OCI-LY7 (cell line): Measurements from ENCODE around the gene C1orf198. TPM values are rescaled to one million over a fixed set of nuclear protein-coding genes. Genes with fewer than 3 reads are reported as not detected.

ENCODE experiments used
- BruUV-seq: library from RNA; stranded (reverse); fragments of 400-500 nt; replicated peaks from 2 replicates; lab custom pipeline; 2021; lab: Mats Ljungman, UMichigan
- CTCF ChIA-PET: fragments of 300-600 bp; sonication (Branson Sonifier 250); formaldehyde crosslinking; loops from one replicate; lab custom pipeline; 2022; ENCODE audit warnings: antibody characterized with exemption; ENCODE audit not compliant: unreplicated experiment; lab: Charles Lee
- POLR2A ChIA-PET: fragments of 300-600 bp; sonication (Branson Sonifier 250); formaldehyde crosslinking; loops from one replicate; lab custom pipeline; 2022; ENCODE audit warnings: antibody characterized with exemption; lab: Charles Lee
- DNase-seq: peaks from one replicate; pipeline ENCODE4 v3.0.0-alpha.2; 2015; ENCODE audit warnings: low spot score
- H2AFZ ChIP-seq: fragments of 200-600 bp; sonication (generic), shearing (Covaris generic); 2 replicates; pipeline ENCODE4 v1.6.1; 2014; ENCODE audit warnings: mild to moderate bottlenecking, antibody characterized with exemption, low read length, moderate library complexity
- H3K27ac ChIP-seq: fragments of 200-600 bp; sonication (generic); 2 replicates; pipeline ENCODE4 v1.5.1; 2014; ENCODE audit warnings: mixed run types, low read depth, mild to moderate bottlenecking, moderate library complexity, low read length, inconsistent platforms; ENCODE audit not compliant: poor library complexity, severe bottlenecking
- H3K36me3 ChIP-seq: fragments of 200-600 bp; sonication (generic); 2 replicates; pipeline ENCODE4 v1.6.1; 2014; ENCODE audit warnings: mild to moderate bottlenecking, antibody characterized with exemption, low read length, moderate library complexity, mixed read lengths; ENCODE audit not compliant: insufficient read depth
- H3K4me1 ChIP-seq: fragments of 200-600 bp; sonication (generic); 2 replicates; pipeline ENCODE4 v1.5.1; 2014; ENCODE audit warnings: mild to moderate bottlenecking, low read length; ENCODE audit not compliant: insufficient read depth, poor library complexity, severe bottlenecking
- H3K4me2 ChIP-seq: fragments of 200-600 bp; sonication (generic); 2 replicates; pipeline ENCODE4 v1.6.1; 2014; ENCODE audit warnings: mild to moderate bottlenecking, low read length
- H3K4me3 ChIP-seq: fragments of 200-600 bp; sonication (generic); 2 replicates; pipeline ENCODE4 v1.5.1; 2014; ENCODE audit warnings: mild to moderate bottlenecking, low read depth, low read length; ENCODE audit not compliant: poor library complexity, severe bottlenecking
- H3K79me2 ChIP-seq: fragments of 200-600 bp; sonication (generic); 2 replicates; pipeline ENCODE4 v1.6.1; 2016; ENCODE audit warnings: low read depth, mild to moderate bottlenecking, low read length, moderate library complexity, mixed read lengths; ENCODE audit not compliant: insufficient read depth
- H3K9me2 ChIP-seq: fragments of 200-600 bp; sonication (generic); 2 replicates; pipeline ENCODE4 v1.6.1; 2016; ENCODE audit warnings: mild to moderate bottlenecking, low read length, mixed read lengths; ENCODE audit not compliant: insufficient read depth
- H3K9me3 ChIP-seq: fragments of 200-600 bp; sonication (generic); 2 replicates; pipeline ENCODE4 v1.6.1; 2014; ENCODE audit warnings: mild to moderate bottlenecking, mixed run types, low read length, mixed read lengths
- H4K20me1 ChIP-seq: fragments of 200-600 bp; sonication (generic); 2 replicates; pipeline ENCODE4 v1.6.1; 2014; ENCODE audit warnings: mild to moderate bottlenecking, antibody characterized with exemption, low read length, moderate library complexity, mixed read lengths; ENCODE audit not compliant: insufficient read depth
- EZH2phosphoT487 ChIP-seq: fragments of 200-600 bp; sonication (generic); IDR thresholded peaks from 2 replicates; pipeline ENCODE4 v1.6.1; 2018; ENCODE audit warnings: low read depth, borderline replicate concordance, mild to moderate bottlenecking, mixed run types, antibody characterized with exemption, low read length, moderate library complexity, mixed read lengths
- intact Hi-C: fragments of 100-400 bp; cut with micrococcal nuclease; formaldehyde crosslinking; loops from one replicate; pipeline ENCODE4 v1.10.0; 2022; ENCODE audit not compliant: unreplicated experiment
- total RNA-seq, 2 experiments: library from RNA; depleted of rRNA in 1 of 2; stranded (reverse); fragments of >200 nt in 1 of 2; shearing (Covaris generic) in 1 of 2; gene quantifications; 2 replicates each; pipeline ENCODE4 v1.2.3, GENCODE V29; 2014 to 2022
- TF ChIP-seq, protein P1 (sequence below): fragments of 200-600 bp; sonication (generic); conservative IDR thresholded peaks from 2 replicates; pipeline ENCODE4 v1.5.1; 2014; ENCODE audit warnings: mild to moderate bottlenecking, antibody characterized with exemption, low read length, moderate library complexity, mixed read lengths

C1orf198 gene
- total RNA-seq, 2 experiments from 2014 or later = 5.7 to 6.5 TPM

DNA sequence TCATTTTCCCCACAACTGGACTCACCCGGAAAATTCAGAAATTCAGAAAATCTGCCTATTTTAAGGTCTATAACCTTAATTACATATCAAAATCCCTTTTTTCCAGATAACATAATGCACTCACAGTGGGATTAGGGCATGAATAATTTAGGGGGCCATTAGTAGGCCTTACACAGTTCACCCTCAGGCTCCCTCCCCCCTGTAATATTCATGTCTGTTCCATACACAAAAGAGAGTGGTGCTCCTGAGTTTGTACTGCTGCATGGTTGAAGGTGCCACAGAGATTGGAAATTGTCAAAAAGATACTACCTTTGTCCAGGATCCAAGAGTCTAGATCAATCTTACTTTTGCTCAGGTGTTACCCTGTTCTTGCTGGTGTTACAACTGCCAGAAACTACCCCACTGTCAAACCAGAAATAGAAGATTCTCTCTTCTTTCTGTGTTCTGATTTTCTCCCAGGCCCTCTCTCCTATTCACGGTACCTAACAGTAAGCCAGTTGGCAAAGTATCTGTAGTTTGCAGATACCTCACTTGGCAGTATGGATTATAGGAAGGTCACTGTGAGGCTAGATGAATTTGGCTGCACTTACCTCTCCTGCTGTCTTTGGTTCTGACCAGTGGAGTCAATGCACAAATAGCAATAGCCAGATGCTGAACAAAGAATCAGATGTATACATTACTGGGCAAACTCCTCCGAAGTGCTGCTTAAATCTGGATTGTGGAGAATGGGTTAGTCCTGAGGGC is 53.2 kb downstream of the C1orf198 start:
- ChIA-PET CTCF (no interaction called here), POLR2A (no interaction called here)
- Histone ChIP-seq H3K27ac (no peak overlapping the region), H3K9me2 (no peaks in the 10 kb centered on the region), H3K4me1 (no peaks in the 10 kb centered on the region), H3K36me3 (no peaks in the 10 kb centered on the region), H3K4me3 (no peak overlapping the region), H3K79me2 (no peaks in the 10 kb centered on the region), H4K20me1 (no peaks in the 10 kb centered on the region), H3K9me3 (0 out of 2 replicates have a peak, but pooled peaks cover 5% of the 10 kb centered on the region), H2AFZ (no peak overlapping the region), H3K4me2 (no peak overlapping the region)
- TF ChIP-seq, protein P1, sequence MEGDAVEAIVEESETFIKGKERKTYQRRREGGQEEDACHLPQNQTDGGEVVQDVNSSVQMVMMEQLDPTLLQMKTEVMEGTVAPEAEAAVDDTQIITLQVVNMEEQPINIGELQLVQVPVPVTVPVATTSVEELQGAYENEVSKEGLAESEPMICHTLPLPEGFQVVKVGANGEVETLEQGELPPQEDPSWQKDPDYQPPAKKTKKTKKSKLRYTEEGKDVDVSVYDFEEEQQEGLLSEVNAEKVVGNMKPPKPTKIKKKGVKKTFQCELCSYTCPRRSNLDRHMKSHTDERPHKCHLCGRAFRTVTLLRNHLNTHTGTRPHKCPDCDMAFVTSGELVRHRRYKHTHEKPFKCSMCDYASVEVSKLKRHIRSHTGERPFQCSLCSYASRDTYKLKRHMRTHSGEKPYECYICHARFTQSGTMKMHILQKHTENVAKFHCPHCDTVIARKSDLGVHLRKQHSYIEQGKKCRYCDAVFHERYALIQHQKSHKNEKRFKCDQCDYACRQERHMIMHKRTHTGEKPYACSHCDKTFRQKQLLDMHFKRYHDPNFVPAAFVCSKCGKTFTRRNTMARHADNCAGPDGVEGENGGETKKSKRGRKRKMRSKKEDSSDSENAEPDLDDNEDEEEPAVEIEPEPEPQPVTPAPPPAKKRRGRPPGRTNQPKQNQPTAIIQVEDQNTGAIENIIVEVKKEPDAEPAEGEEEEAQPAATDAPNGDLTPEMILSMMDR = no peak
- no peak for TF ChIP-seq EZH2phosphoT487
- intact Hi-C loops = no loop called here
- no TSS peak for BruUV-seq
- DNase-seq = no peak

DNA sequence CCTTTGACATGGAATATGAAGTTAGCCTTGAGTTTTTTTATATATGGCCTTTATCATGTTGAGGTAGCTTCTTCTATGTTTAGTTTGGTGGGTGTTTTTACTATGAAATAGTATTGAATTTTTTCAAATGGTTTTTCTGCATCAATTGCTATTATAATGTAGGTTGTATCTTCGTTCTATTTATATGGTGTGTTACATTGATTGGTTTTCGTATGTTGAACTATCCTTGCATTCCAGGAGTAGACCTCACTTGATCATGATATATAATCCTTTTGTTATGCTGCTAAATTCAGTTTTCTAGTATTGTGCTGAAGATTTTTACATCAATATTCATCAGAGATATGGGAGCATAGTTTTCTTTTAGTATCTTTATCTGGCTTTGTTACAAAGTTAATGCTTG is 55.8 kb downstream of the C1orf198 start:
- Histone ChIP-seq H3K79me2 (no peaks in the 10 kb centered on the region), H3K4me2 (no peak overlapping the region), H3K9me3 (0 out of 2 replicates have a peak, but pooled peaks cover 5% of the 10 kb centered on the region), H3K36me3 (no peaks in the 10 kb centered on the region), H4K20me1 (no peaks in the 10 kb centered on the region), H3K27ac (no peak overlapping the region), H3K4me1 (no peaks in the 10 kb centered on the region), H3K9me2 (no peaks in the 10 kb centered on the region), H2AFZ (no peak overlapping the region), H3K4me3 (no peak overlapping the region)
- ChIA-PET CTCF (no interaction called here), POLR2A (no interaction called here)
- intact Hi-C loops = no loop called here
- TF ChIP-seq, protein P1 = no peak
- no peak for TF ChIP-seq EZH2phosphoT487
- no peak for DNase-seq
- no TSS peak for BruUV-seq
